HG03097 (cell line): ENCODE results near the gene RUNX1.
"Not testable (repeated sequence)": the region's sequence is repeated elsewhere in the genome, so short reads cannot be mapped to it uniquely, and the experiment has no call there.

Source experiments
- ATAC-seq: cut with Tn5 transposase; IDR thresholded peaks from one replicate; pipeline ENCODE4 v1.9.1; 2021; ENCODE audit not compliant: unreplicated experiment, low FRiP score

Gene RUNX1

GRCh38 chr21:34996304-34997101 lies 52.6 kb downstream of the RUNX1 start:
- ATAC-seq: no peak

- ATAC-seq: no peak
These were observed 53.2 kb downstream of the RUNX1 start for GRCh38 chr21:34995979-34996303.

GRCh38 chr21:34994766-34995631 lies 54.1 kb downstream of the RUNX1 start:
- no peak for ATAC-seq

- ATAC-seq: not testable (repeated sequence)
These were observed 55.6 kb downstream of the RUNX1 start for GRCh38 chr21:34993521-34993921.

- no peak for ATAC-seq
These were observed 56.2 kb downstream of the RUNX1 start for GRCh38 chr21:34992736-34993398.

GRCh38 chr21:34992180-34992579 lies 56.9 kb downstream of the RUNX1 start:
- no peak for ATAC-seq

- no peak for ATAC-seq
These were observed 57.6 kb downstream of the RUNX1 start for GRCh38 chr21:34991366-34991957.

GRCh38 chr21:34990842-34991241 lies 58.3 kb downstream of the RUNX1 start:
- ATAC-seq: no peak

GRCh38 chr21:34989337-34990151 lies 59.6 kb downstream of the RUNX1 start:
- ATAC-seq: no peak

GRCh38 chr21:34988625-34989024 lies 60.5 kb downstream of the RUNX1 start:
- ATAC-seq: no peak

- no peak for ATAC-seq
These were observed 61.0 kb downstream of the RUNX1 start for GRCh38 chr21:34988139-34988538.

- no peak for ATAC-seq
These were observed 61.5 kb downstream of the RUNX1 start for GRCh38 chr21:34987501-34988072.

- peak; percentile 69 for ATAC-seq
These were observed 62.3 kb downstream of the RUNX1 start for GRCh38 chr21:34986561-34987500.

GRCh38 chr21:34984356-34985058 lies 64.6 kb downstream of the RUNX1 start:
- no peak for ATAC-seq

GRCh38 chr21:34983680-34984086 lies 65.4 kb downstream of the RUNX1 start:
- no peak for ATAC-seq

GRCh38 chr21:34981791-34982190 lies 67.3 kb downstream of the RUNX1 start:
- ATAC-seq: no peak

GRCh38 chr21:34980423-34981115 lies 68.5 kb downstream of the RUNX1 start:
- no peak for ATAC-seq
